H54 (cell line): Measurements from ENCODE around the gene TKT.
A peak's percentile ranks its signal among the peaks of the same experiment; 100 is the strongest.

ENCODE experiments used
- DNase-seq: peaks from one replicate; pipeline ENCODE4 v3.0.0; 2011; ENCODE audit warnings: low spot score, mixed read lengths; ENCODE audit not compliant: insufficient read length
- FAIRE-seq: peaks from 3 replicates; lab custom pipeline; 2011; peaks lifted over from hg19 to GRCh38; lab: Jason Lieb, UNC
- POLR2A ChIP-seq: IDR thresholded peaks from 2 replicates; pipeline ENCODE4 v1.6.1; 2011; ENCODE audit warnings: low read depth, mild to moderate bottlenecking, low read length

Gene TKT

GRCh38 chr3:53255775-53256703 is at the start of gene TKT:
Gene TKT (minus strand): TSS chr3:53256022. CDS start chr3:53255942, 80 bp downstream.
- DNase-seq (peak; percentile 86), FAIRE-seq (no peak)
- TF ChIP-seq POLR2A, result peak; percentile 99

GRCh38 chr3:53303957-53304356 is 48.1 kb upstream of the TKT start:
- no peak for DNase-seq
- no peak for FAIRE-seq
- no peak for TF ChIP-seq POLR2A

- TF ChIP-seq POLR2A, result no peak
- DNase-seq, result no peak
These were observed 47.7 kb upstream of the TKT start for GRCh38 chr3:53303549-53303948.

GRCh38 chr3:53300826-53301225 is 45.0 kb upstream of the TKT start:
- no peak for TF ChIP-seq POLR2A
- DNase-seq, result no peak
- no peak for FAIRE-seq

More at GRCh38 chr3:53303549-53303948, 47.7 kb upstream of the TKT start:
- FAIRE-seq, result no peak

GRCh38 chr3:53299611-53300023 is 43.8 kb upstream of the TKT start:
- FAIRE-seq, result peak; percentile 91
- peak; percentile 25 for DNase-seq

GRCh38 chr3:53295410-53295809 is 39.6 kb upstream of the TKT start:
- TF ChIP-seq POLR2A, result no peak
- no peak for DNase-seq
- FAIRE-seq, result no peak

GRCh38 chr3:53293867-53294266 is 38.0 kb upstream of the TKT start:
- TF ChIP-seq POLR2A, result no peak
- FAIRE-seq (no peak), DNase-seq (no peak)

GRCh38 chr3:53288214-53288613 is 32.4 kb upstream of the TKT start:
- no peak for TF ChIP-seq POLR2A
- no peak for DNase-seq
- FAIRE-seq, result no peak

- TF ChIP-seq POLR2A, result no peak
- DNase-seq (no peak), FAIRE-seq (no peak)
These were observed 31.4 kb upstream of the TKT start for GRCh38 chr3:53287131-53287629.

GRCh38 chr3:53286727-53287126 is 30.9 kb upstream of the TKT start:
- no peak for TF ChIP-seq POLR2A
- no peak for FAIRE-seq

GRCh38 chr3:53282581-53282980 is 26.8 kb upstream of the TKT start:
- no peak for TF ChIP-seq POLR2A
- FAIRE-seq (no peak), DNase-seq (no peak)

More at GRCh38 chr3:53286727-53287126, 30.9 kb upstream of the TKT start:
- DNase-seq, result no peak

- FAIRE-seq, result no peak
- no peak for DNase-seq
- TF ChIP-seq POLR2A, result no peak
These were observed 22.8 kb upstream of the TKT start for GRCh38 chr3:53278667-53279066.

- DNase-seq (no peak), FAIRE-seq (no peak)
- TF ChIP-seq POLR2A, result no peak
These were observed 19.2 kb upstream of the TKT start for GRCh38 chr3:53274938-53275605.

GRCh38 chr3:53273146-53273670 is 17.4 kb upstream of the TKT start:
- TF ChIP-seq POLR2A, result no peak
- FAIRE-seq (no peak), DNase-seq (no peak)
